H9 (cell line): Measurements from ENCODE around the gene IQSEC1. TPM values are rescaled to one million over a fixed set of nuclear protein-coding genes. Genes with fewer than 3 reads are reported as not detected.
A peak's percentile ranks its signal among the peaks of the same experiment; 100 is the strongest.

ENCODE experiments used
- DNase-seq: peaks from one replicate; pipeline ENCODE4 v3.0.0-alpha.2; 2017
- H2AFZ ChIP-seq: one replicate; pipeline ENCODE4 v1.6.1; 2013; ENCODE audit warnings: mild to moderate bottlenecking, low read length, control low read depth, moderate library complexity
- H2AK5ac ChIP-seq: 2 replicates; pipeline ENCODE4 v1.6.1; 2013; ENCODE audit warnings: low read length, control low read depth, mixed read lengths; ENCODE audit not compliant: insufficient read length
- H2BK120ac ChIP-seq: one replicate; pipeline ENCODE4 v1.6.1; 2013; ENCODE audit warnings: low read depth, mild to moderate bottlenecking, low read length, control low read depth, inconsistent platforms; ENCODE audit not compliant: poor library complexity, severe bottlenecking
- H2BK12ac ChIP-seq: 2 replicates; pipeline ENCODE4 v1.6.1; 2013; ENCODE audit warnings: low read length, control low read depth, mixed read lengths, low read depth; ENCODE audit not compliant: insufficient read length
- H2BK15ac ChIP-seq: 2 replicates; pipeline ENCODE4 v1.6.1; 2013; ENCODE audit warnings: low read depth, low read length, control low read depth
- H2BK20ac ChIP-seq: one replicate; pipeline ENCODE4 v1.6.1; 2013; ENCODE audit warnings: low read depth, mild to moderate bottlenecking, low read length, control low read depth, inconsistent platforms; ENCODE audit not compliant: poor library complexity, severe bottlenecking
- H2BK5ac ChIP-seq: 2 replicates; pipeline ENCODE4 v1.6.1; 2013; ENCODE audit warnings: low read length, control low read depth, mixed read lengths; ENCODE audit not compliant: insufficient read length
- H3K14ac ChIP-seq: 2 replicates; pipeline ENCODE4 v1.6.1; 2013; ENCODE audit warnings: low read length, control low read depth; ENCODE audit not compliant: insufficient read depth
- H3K18ac ChIP-seq: 2 replicates; pipeline ENCODE4 v1.6.1; 2013; ENCODE audit warnings: low read depth, mild to moderate bottlenecking, mixed read lengths, low read length, control low read depth; ENCODE audit not compliant: insufficient read length
- H3K23ac ChIP-seq: 2 replicates; pipeline ENCODE4 v1.6.1; 2013; ENCODE audit warnings: low read length, control low read depth, mixed read lengths, low read depth; ENCODE audit not compliant: insufficient read length
- H3K23me2 ChIP-seq: 2 replicates; pipeline ENCODE4 v1.6.1; 2013; ENCODE audit warnings: low read depth, mild to moderate bottlenecking, mixed read lengths, low read length, control low read depth; ENCODE audit not compliant: insufficient read length, poor library complexity, severe bottlenecking
- H3K27ac ChIP-seq: 2 replicates; pipeline ENCODE4 v1.5.1; 2013; ENCODE audit warnings: low read length, control low read depth, mixed read lengths, low read depth; ENCODE audit not compliant: insufficient read length
- H3K27me3 ChIP-seq: 2 replicates; pipeline ENCODE4 v1.6.1; 2013; ENCODE audit warnings: low read length, control low read depth, inconsistent platforms; ENCODE audit not compliant: insufficient read depth
- H3K4ac ChIP-seq: 2 replicates; pipeline ENCODE4 v1.6.1; 2013; ENCODE audit warnings: low read depth, mild to moderate bottlenecking, control low read depth, inconsistent platforms, low read length, moderate library complexity
- H3K4me1 ChIP-seq: 2 replicates; pipeline ENCODE4 v1.6.1; 2013; ENCODE audit warnings: low read length, control low read depth, inconsistent platforms; ENCODE audit not compliant: insufficient read depth
- H3K4me2 ChIP-seq: 2 replicates; pipeline ENCODE4 v1.6.1; 2013; ENCODE audit warnings: low read length, control low read depth, mixed read lengths; ENCODE audit not compliant: insufficient read length, insufficient read depth
- H3K56ac ChIP-seq: 2 replicates; pipeline ENCODE4 v1.6.1; 2013; ENCODE audit warnings: low read depth, mild to moderate bottlenecking, mixed read lengths, low read length, control low read depth; ENCODE audit not compliant: insufficient read length
- H3K79me1 ChIP-seq: 2 replicates; pipeline ENCODE4 v1.6.1; 2013; ENCODE audit warnings: low read depth, mild to moderate bottlenecking, moderate library complexity, low read length, control low read depth, inconsistent platforms; ENCODE audit not compliant: insufficient read depth, poor library complexity, severe bottlenecking
- H3K79me2 ChIP-seq: 2 replicates; pipeline ENCODE4 v1.6.1; 2013; ENCODE audit warnings: low read length, control low read depth, inconsistent platforms; ENCODE audit not compliant: insufficient read depth
- H3K9ac ChIP-seq: 2 replicates; pipeline ENCODE4 v1.6.1; 2013; ENCODE audit warnings: low read length, control low read depth, mixed read lengths; ENCODE audit not compliant: insufficient read length; ENCODE audit errors: extremely low read depth
- H3K9me3 ChIP-seq: one replicate; pipeline ENCODE4 v1.6.1; 2013; ENCODE audit warnings: low read depth, low read length, inconsistent platforms; ENCODE audit not compliant: control insufficient read depth
- H3T11ph ChIP-seq: one replicate; pipeline ENCODE4 v1.6.1; 2013; ENCODE audit warnings: mild to moderate bottlenecking, low read length, control low read depth, inconsistent platforms
- H4K20me1 ChIP-seq: one replicate; pipeline ENCODE4 v1.6.1; 2013; ENCODE audit not compliant: control insufficient read depth, insufficient read length, insufficient read depth
- H4K5ac ChIP-seq: 2 replicates; pipeline ENCODE4 v1.6.1; 2013; ENCODE audit warnings: low read depth, mild to moderate bottlenecking, mixed read lengths, low read length, control low read depth; ENCODE audit not compliant: insufficient read length
- H4K8ac ChIP-seq: replicated peaks from 2 replicates; pipeline ENCODE4 v1.6.1; 2013; ENCODE audit warnings: low read length, control low read depth, mixed read lengths, low read depth; ENCODE audit not compliant: insufficient read length
- H4K91ac ChIP-seq: 2 replicates; pipeline ENCODE4 v1.6.1; 2013; ENCODE audit warnings: low read depth, mild to moderate bottlenecking, moderate library complexity, mixed read lengths, low read length, control low read depth; ENCODE audit not compliant: insufficient read length
- H3K27ac Mint-ChIP-seq, 3 experiments: 2 replicates in 2 of 3; 3 replicates in 1 of 3; pipeline ENCODE4 v1.8.0; 2020 to 2021; ENCODE audit warnings: mixed read lengths in 3 of 3, mild to moderate bottlenecking in 1 of 3, moderate library complexity in 1 of 3
- H3K27me3 Mint-ChIP-seq: 2 replicates; pipeline ENCODE4 v1.8.0; 2021; ENCODE audit warnings: low read depth, mild to moderate bottlenecking, moderate library complexity, mixed read lengths
- H3K36me3 Mint-ChIP-seq, 3 experiments: 2 replicates in 2 of 3; 3 replicates in 1 of 3; pipeline ENCODE4 v1.8.0; 2020 to 2021; ENCODE audit warnings: low read depth in 3 of 3, mixed read lengths in 3 of 3; ENCODE audit not compliant: insufficient read depth in 1 of 3
- H3K4me1 Mint-ChIP-seq, 2 experiments: 2 replicates each; pipeline ENCODE4 v1.8.0; 2020; ENCODE audit warnings: mixed read lengths in 2 of 2
- H3K4me3 Mint-ChIP-seq, 2 experiments: 2 replicates in 1 of 2; 3 replicates in 1 of 2; pipeline ENCODE4 v1.8.0; 2020 to 2021; ENCODE audit warnings: mild to moderate bottlenecking in 2 of 2, mixed read lengths in 2 of 2, moderate library complexity in 1 of 2
- H3K9me3 Mint-ChIP-seq, 2 experiments: 2 replicates in 1 of 2; 3 replicates in 1 of 2; pipeline ENCODE4 v1.8.0; 2020; ENCODE audit warnings: mild to moderate bottlenecking in 2 of 2, mixed read lengths in 2 of 2, moderate library complexity in 1 of 2
- WGBS: extraction: QIAGEN DNeasy Blood & Tissue Kit; methylation state at CpG from one replicate; pipeline ENCODE4 v1.1.7; 2013; ENCODE audit warnings: missing lambda C conversion rate, low lambda C conversion rate, mixed read lengths; ENCODE audit not compliant: insufficient read length; ENCODE audit errors: extremely low coverage; 5-methylcytosine and 5-hydroxymethylcytosine counted together
- total RNA-seq: library from RNA; stranded (reverse); gene quantifications from 2 replicates; pipeline ENCODE4 v1.2.1, GENCODE V29; 2021
- TF ChIP-seq, protein P1 (sequence below): fragments of 200-600 bp; sonication (generic); conservative IDR thresholded peaks from 3 replicates; pipeline ENCODE4 v1.8.0; 2021; ENCODE audit warnings: antibody characterized with exemption, mild to moderate bottlenecking

IQSEC1 gene
- total RNA-seq, 1 experiment from 2014 or later: 19.1 TPM

- no peak overlapping the region for H3T11ph ChIP-seq
- no peak overlapping the region for H2BK120ac ChIP-seq
- TF ChIP-seq, protein P1, sequence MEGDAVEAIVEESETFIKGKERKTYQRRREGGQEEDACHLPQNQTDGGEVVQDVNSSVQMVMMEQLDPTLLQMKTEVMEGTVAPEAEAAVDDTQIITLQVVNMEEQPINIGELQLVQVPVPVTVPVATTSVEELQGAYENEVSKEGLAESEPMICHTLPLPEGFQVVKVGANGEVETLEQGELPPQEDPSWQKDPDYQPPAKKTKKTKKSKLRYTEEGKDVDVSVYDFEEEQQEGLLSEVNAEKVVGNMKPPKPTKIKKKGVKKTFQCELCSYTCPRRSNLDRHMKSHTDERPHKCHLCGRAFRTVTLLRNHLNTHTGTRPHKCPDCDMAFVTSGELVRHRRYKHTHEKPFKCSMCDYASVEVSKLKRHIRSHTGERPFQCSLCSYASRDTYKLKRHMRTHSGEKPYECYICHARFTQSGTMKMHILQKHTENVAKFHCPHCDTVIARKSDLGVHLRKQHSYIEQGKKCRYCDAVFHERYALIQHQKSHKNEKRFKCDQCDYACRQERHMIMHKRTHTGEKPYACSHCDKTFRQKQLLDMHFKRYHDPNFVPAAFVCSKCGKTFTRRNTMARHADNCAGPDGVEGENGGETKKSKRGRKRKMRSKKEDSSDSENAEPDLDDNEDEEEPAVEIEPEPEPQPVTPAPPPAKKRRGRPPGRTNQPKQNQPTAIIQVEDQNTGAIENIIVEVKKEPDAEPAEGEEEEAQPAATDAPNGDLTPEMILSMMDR: no peak
- H3K4me2 ChIP-seq: no peak overlapping the region
- H4K8ac ChIP-seq: no peak overlapping the region
- H4K91ac ChIP-seq: no peak overlapping the region
- H3K27ac Mint-ChIP-seq: peak overlapping the region in 1 of 3 experiments; percentile 67; a peak in 1 of 7 replicates
- no peak overlapping the region for H2AFZ ChIP-seq
- no peak overlapping the region for H3K14ac ChIP-seq
- no peak overlapping the region for H3K56ac ChIP-seq
- no peak overlapping the region for H3K9ac ChIP-seq
- H2BK15ac ChIP-seq: no peak overlapping the region
- no peak overlapping the region for H3K27ac ChIP-seq
- H2BK5ac ChIP-seq: no peak overlapping the region
- no peaks in the 10 kb centered on the region for H3K9me3 Mint-ChIP-seq
- H3K4ac ChIP-seq: no peak overlapping the region
- H2BK12ac ChIP-seq: no peak overlapping the region
- no peak overlapping the region for H4K5ac ChIP-seq
- no CpG with 5 or more reads among the region's 20 CpGs for WGBS
- no peak for DNase-seq
- H3K79me1 ChIP-seq: no peaks in the 10 kb centered on the region
- peaks cover 15 to 38% (median 25%) of the 10 kb centered on the region in 3 experiments for H3K36me3 Mint-ChIP-seq
- H3K23ac ChIP-seq: no peak overlapping the region
- H3K27me3 Mint-ChIP-seq: no peaks in the 10 kb centered on the region; the same call in 1 of the 2 replicates
- H4K20me1 ChIP-seq: no peaks in the 10 kb centered on the region
- no peaks in the 10 kb centered on the region for H3K27me3 ChIP-seq
- no peaks in the 10 kb centered on the region for H3K23me2 ChIP-seq
- H3K4me1 Mint-ChIP-seq: peaks cover 4 to 16% of the 10 kb centered on the region in 2 experiments; a peak in 2 of 4 replicates
- H3K4me1 ChIP-seq: no peaks in the 10 kb centered on the region
- no peak overlapping the region for H3K18ac ChIP-seq
- H3K79me2 ChIP-seq: no peaks in the 10 kb centered on the region
- H3K4me3 Mint-ChIP-seq: no peak overlapping the region
- no peak overlapping the region for H2BK20ac ChIP-seq
- no peak overlapping the region for H2AK5ac ChIP-seq
- H3K9me3 ChIP-seq: no peaks in the 10 kb centered on the region
Observed at GRCh38 chr3:12906141-12906915, 166.9 kb downstream of the IQSEC1 start.
